Measurements from ENCODE around the gene PLS3. TPM values are rescaled to one million over a fixed set of nuclear protein-coding genes. Genes with fewer than 3 reads are reported as not detected.

PLS3 gene
- total RNA-seq, 1 experiment from 2014 or later = 427 TPM

DNA sequence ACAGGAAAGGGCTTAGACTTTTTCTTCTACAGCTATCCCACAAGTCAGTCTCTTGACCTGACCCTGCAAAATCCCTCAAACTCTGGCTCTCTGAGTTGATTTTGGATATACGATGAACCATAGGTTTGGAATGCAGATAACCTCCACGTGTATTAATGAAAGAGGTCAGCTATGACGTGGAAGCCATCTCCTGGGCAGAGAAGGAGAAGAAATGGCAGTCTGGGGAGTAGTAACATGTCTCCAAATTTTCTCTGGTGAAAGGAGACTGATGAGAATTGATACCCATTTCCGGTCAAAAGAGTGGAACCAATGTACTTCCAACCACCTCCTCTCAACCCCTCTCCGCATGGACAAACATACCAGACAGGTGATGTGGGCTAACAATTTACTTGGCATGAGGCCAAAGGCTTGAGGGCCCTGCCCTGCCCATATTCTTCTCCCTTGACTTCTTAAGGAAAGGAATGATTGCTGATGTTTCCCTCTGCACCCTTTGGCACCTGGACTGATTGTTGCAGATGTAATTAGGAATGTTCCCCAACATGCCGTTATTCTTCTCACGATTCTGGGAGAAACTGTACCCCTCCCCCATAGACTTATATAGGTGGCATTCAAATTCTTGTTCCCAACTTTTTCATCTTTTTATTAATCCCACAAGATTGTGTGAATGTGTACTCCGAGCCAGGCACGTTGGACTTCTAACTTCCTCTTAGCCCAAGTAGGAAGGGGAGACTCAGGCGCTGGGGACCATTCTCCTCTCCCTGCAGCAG is 580 bp upstream of the PLS3 start:
- DNase-seq = peak; percentile 75 to 83
- peaks cover 37% of the 10 kb centered on the region for H3K4me1 ChIP-seq
- H3K36me3 ChIP-seq = peaks cover 5% of the 10 kb centered on the region; the same call in 1 of the 2 replicates
- peak overlapping the region; percentile 91 for H3K27ac ChIP-seq
- H3K27me3 ChIP-seq = no peaks in the 10 kb centered on the region
- H3K4me3 ChIP-seq = peak overlapping the region; percentile 75
- no peaks in the 10 kb centered on the region for H3K9me3 ChIP-seq (replicated peaks)

DNA sequence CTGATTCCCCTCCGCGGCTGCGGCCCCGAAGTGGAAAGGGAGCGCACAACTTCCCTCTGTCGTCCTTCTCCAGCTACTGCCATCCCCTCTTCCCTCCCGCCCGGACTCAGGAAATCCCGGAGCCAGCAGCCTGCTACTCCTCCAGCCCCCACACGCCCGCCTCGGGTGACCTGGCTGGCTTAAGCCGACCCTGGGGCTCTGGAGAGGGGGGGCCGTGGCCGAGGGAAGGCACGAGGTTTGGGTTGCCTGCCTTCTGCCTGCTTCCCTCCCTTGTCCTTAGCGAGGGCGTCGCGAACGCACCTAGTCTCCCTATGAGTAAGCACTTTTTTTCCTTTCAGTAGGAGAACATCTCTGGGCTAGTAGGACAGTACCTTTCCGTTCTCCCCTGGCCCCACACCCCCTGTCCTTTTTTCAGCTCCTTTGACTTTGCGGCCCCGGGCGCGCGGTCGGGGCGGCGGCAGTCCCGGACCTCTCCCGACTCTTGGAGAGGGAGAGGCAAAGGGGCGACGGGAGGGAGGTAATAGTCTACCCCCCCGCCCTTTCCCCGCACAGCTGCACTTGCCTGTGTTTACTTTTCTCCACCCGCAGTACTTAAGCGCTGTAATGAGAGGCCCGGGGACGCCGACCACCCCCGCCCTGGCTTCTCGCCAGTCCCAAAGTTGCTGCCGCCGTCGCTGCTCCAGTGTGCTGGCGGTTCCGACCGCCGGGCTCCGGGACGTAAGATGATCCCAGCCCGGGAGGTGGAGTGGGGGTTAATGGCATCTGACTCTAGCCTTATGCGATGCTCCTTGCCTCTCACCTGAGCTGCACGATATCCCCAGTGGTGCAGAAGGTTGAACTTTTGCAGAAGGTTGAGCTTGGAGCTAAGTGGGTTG is 868 bp downstream of the PLS3 start:
- Histone ChIP-seq H3K27me3 (no peaks in the 10 kb centered on the region), H3K36me3 (peaks cover 9% of the 10 kb centered on the region; the same call in 1 of the 2 replicates), H3K4me3 (peak overlapping the region; percentile 75), H3K9me3 (replicated peaks) (no peaks in the 10 kb centered on the region), H3K4me1 (peaks cover 37% of the 10 kb centered on the region), H3K27ac (peak overlapping the region; percentile 91)
- peak; percentile 89 for DNase-seq

DNA sequence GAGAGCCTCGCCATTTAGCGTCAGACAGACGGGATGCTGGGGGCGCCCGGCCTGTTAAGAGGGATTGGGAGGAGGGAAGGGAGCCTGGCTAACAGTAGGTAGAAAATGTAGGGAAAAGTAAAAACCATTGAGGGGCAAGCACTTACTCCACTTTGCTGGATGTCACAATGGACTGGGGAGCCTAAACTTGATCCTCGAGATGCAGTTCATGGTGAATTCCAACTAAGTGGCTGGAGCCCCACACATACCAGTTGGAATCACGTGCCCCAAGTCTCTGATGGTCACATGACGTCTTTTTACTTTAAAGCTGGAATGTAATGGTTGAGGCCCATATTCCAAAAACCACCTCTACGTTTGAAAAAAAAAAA is 1.5 kb downstream of the PLS3 start:
- peaks cover 9% of the 10 kb centered on the region; the same call in 1 of the 2 replicates for H3K36me3 ChIP-seq
- peak overlapping the region; percentile 75 for H3K4me3 ChIP-seq
- no peaks in the 10 kb centered on the region for H3K27me3 ChIP-seq
- peak overlapping the region; percentile 91 for H3K27ac ChIP-seq
- peaks cover 37% of the 10 kb centered on the region for H3K4me1 ChIP-seq
- DNase-seq = peak; percentile 65 to 81
- no peaks in the 10 kb centered on the region for H3K9me3 ChIP-seq (replicated peaks)

DNA sequence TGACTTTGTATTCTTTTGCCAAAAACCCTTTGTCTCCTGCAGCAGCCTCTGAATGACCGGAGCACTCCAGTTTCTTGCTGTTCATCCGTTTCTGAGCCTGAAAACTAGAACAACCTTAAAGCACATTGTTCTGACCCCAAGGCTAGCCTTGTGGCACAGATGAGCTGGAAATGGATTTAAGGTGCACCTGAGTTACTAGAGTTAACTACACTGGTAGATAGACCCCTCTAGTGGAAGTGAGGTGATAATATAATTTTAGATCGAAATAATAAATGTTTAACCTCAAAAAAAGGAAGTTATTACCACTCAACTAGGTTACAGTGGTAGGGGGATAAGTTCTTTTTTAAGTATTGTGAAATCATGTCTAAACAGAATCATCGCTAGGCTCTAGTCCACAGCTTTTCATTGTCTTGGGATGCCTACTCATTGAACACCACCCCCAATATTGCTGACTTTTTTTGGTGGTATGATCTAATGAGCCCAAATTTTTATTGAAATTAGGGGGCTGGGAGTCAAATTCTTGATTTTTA is 2.7 kb downstream of the PLS3 start:
- no peak for DNase-seq
- Histone ChIP-seq H3K4me1 (peaks cover 35% of the 10 kb centered on the region), H3K27me3 (no peaks in the 10 kb centered on the region), H3K9me3 (replicated peaks) (no peaks in the 10 kb centered on the region), H3K4me3 (no peak overlapping the region), H3K27ac (peak overlapping the region; percentile 3; the same call in 1 of the 2 replicates), H3K36me3 (peaks cover 13% of the 10 kb centered on the region)

DNA sequence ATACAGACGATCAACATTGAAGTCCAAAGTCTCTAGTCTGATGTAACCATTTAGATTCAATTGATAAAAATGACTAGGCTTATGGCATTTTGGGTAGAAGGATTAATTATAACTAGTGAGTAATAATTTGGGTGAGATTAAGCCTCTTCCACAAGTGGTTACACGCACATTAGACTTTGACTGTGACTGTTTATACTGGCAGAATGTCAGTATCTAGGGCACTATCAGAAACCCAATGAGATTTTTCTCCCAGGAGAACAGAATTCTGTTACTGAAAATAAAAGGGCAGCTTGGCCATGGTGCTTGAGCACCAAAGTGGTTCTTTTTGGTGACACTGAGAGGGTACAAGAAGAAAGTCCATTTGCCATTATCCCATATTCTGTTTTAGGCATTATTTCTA is 3.3 kb downstream of the PLS3 start:
- no peaks in the 10 kb centered on the region for H3K27me3 ChIP-seq
- DNase-seq = peak in 1 of 2 experiments; percentile 36
- H3K27ac ChIP-seq = peak overlapping the region; percentile 3; the same call in 1 of the 2 replicates
- H3K4me1 ChIP-seq = peaks cover 35% of the 10 kb centered on the region
- H3K36me3 ChIP-seq = peaks cover 15% of the 10 kb centered on the region
- no peak overlapping the region for H3K4me3 ChIP-seq
- no peaks in the 10 kb centered on the region for H3K9me3 ChIP-seq (replicated peaks)

DNA sequence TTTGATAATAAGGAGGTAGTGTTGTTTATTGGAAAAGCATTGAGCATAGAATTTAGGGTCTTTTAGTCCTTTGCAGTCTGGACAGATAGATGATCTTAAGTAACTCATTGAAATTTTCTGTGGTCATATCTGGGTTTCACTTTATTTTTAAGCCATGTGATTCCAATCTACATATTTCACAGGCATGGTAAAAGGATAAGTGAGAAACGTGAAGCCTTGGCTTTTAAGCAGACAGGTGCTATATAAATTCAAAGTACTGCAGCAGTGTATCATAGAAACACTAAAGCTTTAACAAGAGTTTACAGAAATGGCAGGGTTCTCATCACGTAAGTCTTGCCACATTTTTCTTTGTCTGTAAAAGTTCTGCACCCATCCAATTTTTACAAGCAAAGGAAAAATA is 4.9 kb downstream of the PLS3 start:
- H3K4me1 ChIP-seq = peaks cover 20% of the 10 kb centered on the region
- H3K27ac ChIP-seq = no peak overlapping the region
- no peak overlapping the region for H3K4me3 ChIP-seq
- H3K27me3 ChIP-seq = no peaks in the 10 kb centered on the region
- H3K9me3 ChIP-seq (replicated peaks) = no peaks in the 10 kb centered on the region
- peaks cover 21% of the 10 kb centered on the region for H3K36me3 ChIP-seq
- DNase-seq = no peak

DNA sequence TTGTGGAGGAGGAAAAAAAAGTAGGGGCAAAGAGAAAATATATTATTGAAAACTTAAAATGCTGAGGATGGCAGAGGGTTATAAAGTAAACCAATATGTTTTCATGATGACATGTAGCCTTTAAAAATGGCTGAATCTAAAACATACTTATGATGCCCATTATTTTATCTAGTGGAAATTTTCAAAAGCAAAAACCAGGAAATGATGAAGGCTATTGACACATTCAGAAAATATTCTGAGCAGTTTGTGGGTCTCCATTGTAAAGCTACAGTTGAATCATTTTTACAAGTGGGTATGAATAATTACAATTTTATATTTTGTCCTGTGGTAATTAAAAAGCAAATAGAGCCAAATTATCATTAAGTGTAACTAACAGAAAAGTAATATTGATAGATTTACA is 10.7 kb downstream of the PLS3 start:
- Histone ChIP-seq H3K4me1 (no peaks in the 10 kb centered on the region), H3K27ac (no peak overlapping the region), H3K27me3 (no peaks in the 10 kb centered on the region), H3K4me3 (no peak overlapping the region), H3K36me3 (peaks cover 39% of the 10 kb centered on the region), H3K9me3 (replicated peaks) (no peaks in the 10 kb centered on the region)
- DNase-seq = no peak

DNA sequence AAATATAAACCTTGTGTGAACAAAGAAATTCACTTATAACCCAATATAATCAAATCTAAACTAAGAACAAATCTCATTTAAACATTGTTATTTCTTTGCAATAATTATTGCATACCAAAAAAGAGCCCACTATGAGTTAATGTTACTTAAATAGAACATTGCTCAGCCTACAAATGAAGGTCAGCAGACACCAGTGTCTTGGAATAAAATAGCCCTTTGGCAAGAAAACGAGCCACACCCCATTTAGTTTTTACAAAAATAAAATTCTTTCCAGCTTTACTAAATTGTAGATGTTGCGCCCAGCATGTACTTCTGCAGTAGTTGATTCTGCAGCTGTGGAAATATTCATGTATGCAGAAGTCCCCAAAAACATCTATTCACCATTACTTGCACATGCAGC is 12.2 kb downstream of the PLS3 start:
- H3K4me1 ChIP-seq = no peaks in the 10 kb centered on the region
- H3K36me3 ChIP-seq = peaks cover 46% of the 10 kb centered on the region
- no peaks in the 10 kb centered on the region for H3K27me3 ChIP-seq
- no peak overlapping the region for H3K27ac ChIP-seq
- no peak for DNase-seq
- no peaks in the 10 kb centered on the region for H3K9me3 ChIP-seq (replicated peaks)
- no peak overlapping the region for H3K4me3 ChIP-seq

DNA sequence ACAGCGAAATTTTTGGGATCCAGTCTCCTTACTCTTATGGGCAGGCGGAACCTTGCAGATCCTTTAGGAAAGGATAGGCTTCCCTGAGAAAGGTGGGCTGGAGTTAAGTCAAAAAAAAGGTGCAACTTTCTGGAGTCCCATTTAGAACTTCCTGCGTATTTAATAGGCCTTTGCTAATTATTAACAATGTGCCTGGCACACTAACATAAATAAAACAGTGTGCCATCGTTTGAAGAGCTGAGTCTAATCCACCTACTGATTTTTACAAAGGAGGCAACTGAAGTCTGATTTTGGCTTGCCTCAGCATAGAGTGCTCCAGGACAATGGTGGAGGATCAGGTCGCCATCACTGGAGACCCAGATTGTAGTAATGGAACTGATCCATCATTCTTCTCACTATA is 15.7 kb downstream of the PLS3 start:
- Histone ChIP-seq H3K27me3 (no peaks in the 10 kb centered on the region), H3K36me3 (peaks cover 55% of the 10 kb centered on the region), H3K27ac (no peak overlapping the region), H3K4me1 (no peaks in the 10 kb centered on the region; the same call in 1 of the 2 replicates), H3K4me3 (no peak overlapping the region), H3K9me3 (replicated peaks) (no peaks in the 10 kb centered on the region)
- no peak for DNase-seq

DNA sequence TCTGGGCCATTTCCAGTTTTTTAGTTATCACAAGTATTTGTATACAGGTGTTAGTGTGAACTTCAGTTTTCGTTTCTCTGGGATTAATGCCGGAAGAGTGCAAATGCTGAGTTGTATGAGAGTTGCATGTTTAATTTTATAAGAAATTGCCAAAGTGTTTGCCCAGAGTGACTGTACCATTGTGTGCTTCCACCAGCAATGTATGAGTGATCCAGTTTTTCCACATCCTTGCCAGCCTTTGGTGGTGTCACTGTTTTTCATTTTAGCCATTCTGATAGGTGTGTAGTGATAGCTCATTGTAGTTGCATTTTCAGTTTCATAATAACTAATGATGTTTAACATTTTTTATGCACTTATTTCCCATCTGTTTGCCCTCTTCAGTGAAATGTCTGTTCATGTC is 18.4 kb downstream of the PLS3 start:
- Histone ChIP-seq H3K9me3 (replicated peaks) (no peaks in the 10 kb centered on the region), H3K36me3 (peaks cover 53% of the 10 kb centered on the region), H3K27me3 (no peaks in the 10 kb centered on the region), H3K4me3 (no peak overlapping the region), H3K27ac (no peak overlapping the region), H3K4me1 (peaks cover 22% of the 10 kb centered on the region)
- DNase-seq = no peak

DNA sequence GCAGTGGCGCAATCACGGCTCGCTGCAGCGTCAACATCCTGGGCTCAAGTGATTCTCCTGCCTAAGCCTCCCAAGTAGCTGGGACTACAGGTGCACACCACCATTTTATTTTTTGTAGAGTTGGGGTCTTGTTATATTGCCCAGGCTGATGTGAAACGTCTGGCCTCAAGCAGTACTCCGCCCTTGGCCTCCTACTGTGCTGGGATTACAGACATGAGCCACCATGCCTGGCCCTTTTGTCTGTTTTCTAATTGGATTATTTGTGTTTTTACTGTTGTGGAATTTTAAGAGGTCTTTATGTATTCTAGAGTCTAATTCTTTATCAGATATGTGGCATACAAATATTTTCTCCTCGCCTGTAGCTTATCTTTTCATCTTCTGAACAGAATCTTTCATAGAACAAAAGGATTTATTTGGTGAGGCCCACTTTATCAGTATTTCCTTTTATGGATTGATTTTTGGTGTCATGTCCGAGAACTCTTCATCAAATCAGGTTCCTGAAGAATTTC is 18.9 kb downstream of the PLS3 start:
- no peaks in the 10 kb centered on the region for H3K27me3 ChIP-seq
- H3K27ac ChIP-seq = no peak overlapping the region
- DNase-seq = no peak
- no peak overlapping the region for H3K4me3 ChIP-seq
- H3K9me3 ChIP-seq (replicated peaks) = no peaks in the 10 kb centered on the region
- H3K36me3 ChIP-seq = peaks cover 49% of the 10 kb centered on the region
- peaks cover 27% of the 10 kb centered on the region for H3K4me1 ChIP-seq

DNA sequence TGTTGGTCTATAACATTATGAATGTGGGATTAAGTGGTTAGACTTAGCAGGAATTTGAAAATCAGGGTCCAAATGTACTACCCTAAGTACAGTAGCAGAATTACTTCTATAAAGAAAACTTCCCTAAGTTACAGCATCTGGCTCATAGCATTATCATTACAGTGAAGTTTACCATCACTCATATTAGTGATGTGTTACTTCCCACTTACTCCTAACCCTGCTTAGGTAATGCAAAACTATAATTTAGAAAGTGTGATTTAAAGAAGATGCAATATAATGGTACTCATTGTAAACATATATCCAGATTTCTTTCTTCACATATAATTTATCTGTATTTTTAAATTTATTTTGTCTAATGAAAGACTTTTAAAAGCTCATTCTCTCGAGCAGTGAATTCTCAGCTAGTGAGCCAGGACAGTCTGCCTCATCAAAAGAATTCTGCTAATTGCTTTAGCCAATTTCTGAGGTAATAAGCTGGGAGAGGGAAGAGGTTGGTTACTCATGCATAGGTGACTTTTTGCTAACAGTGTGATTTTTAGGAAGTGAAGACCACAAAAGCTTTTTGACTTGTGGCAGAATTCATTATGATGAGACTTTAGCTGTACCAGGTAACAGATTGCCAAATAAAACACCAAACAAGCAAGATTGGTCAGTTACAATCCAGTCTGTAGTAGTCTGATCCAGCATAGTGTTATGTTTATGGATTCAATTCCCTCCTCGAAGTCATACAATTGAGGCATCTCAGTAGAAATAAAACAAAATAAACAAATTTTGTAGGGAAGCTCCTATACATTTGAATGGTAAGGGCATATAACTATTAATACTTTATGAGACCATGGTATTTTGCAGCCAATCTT is 21.0 kb downstream of the PLS3 start:
- Histone ChIP-seq H3K4me3 (no peak overlapping the region), H3K36me3 (peaks cover 33% of the 10 kb centered on the region), H3K27me3 (no peaks in the 10 kb centered on the region), H3K9me3 (replicated peaks) (0 out of 2 replicates have a peak, but pooled peaks cover 1% of the 10 kb centered on the region), H3K4me1 (peaks cover 29% of the 10 kb centered on the region), H3K27ac (no peak overlapping the region)
- DNase-seq = no peak

DNA sequence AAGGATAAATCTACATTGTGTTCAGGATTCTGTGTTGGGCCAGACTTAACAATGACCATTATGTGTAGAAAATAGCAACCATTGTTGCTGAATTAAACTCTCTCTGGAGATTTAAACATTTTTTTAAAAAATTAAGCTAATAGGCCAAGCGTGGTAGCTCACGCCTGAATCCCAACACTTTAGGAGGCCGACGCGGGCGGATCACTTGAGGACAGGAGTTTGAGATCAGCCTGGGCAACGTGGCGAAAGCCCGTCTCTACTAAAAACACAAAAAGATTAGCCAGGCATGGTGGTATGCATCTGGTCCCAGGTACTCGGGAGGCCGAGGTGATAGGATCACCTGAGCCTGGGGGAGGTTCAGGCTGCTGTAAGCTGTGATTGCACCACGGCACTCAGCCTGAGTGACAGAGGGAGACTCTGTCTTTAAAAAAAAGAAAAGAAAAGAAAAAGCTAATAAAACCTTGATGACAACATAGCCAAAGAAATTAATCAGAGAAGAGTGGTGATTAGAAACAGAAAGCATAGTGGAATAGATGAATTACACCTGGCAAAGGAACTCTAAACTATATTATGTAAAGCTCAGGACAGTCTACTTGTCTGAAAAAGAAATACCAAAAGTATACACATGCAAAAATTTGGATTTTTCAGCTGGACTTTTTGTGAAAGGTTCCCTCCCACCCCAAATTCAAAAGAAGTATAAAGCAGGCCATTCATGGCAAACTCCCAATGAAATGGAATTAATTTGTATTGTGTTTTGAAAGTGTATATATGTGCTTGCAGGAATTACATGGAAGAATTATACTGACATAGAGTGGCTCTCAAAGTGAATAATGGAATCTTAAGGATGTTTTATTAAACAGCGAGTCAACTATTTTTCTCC is 21.9 kb downstream of the PLS3 start:
- Histone ChIP-seq H3K27me3 (no peaks in the 10 kb centered on the region), H3K27ac (peak overlapping the region; percentile 58), H3K9me3 (replicated peaks) (0 out of 2 replicates have a peak, but pooled peaks cover 2% of the 10 kb centered on the region), H3K4me1 (peaks cover 29% of the 10 kb centered on the region), H3K4me3 (peak overlapping the region; percentile 17), H3K36me3 (peaks cover 33% of the 10 kb centered on the region)
- DNase-seq = no peak
